Measurements from ENCODE around the gene KLK12.
"Not testable (repeated sequence)": the region's sequence is repeated elsewhere in the genome, so short reads cannot be mapped to it uniquely, and the experiment has no call there.

KLK12 gene

DNA sequence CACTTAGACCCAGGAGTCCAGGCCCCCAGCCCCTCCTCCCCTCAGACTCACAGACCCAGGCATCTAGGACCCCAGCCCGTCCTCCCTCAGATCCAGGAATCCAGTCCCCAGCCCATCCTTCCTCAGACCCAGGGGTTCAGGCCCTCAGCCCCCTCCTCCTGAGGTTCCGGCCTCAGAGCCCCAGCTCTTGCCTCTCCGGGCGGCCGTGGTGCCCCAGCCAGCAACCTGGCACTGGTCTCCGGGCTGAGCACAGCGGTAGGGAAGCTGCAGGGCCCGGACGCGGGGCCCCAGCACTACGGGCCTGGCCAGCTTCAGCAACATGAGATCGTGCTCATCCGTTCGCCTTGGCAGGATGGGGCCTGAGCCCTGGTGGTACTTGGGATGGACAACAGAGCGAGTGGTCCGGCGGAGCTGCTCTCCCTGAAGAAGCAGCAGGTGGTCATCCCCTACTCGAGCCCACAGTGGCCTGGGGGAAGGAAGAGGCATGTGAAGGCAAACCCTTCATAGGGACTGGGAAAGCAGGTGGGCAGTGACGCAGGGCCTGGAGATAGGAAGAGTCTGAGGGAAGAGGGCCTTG lies 19.0 kb downstream of the KLK12 start:
- DNase-seq (ENCODE audit: low read depth in 2 of 2), result no peak

DNA sequence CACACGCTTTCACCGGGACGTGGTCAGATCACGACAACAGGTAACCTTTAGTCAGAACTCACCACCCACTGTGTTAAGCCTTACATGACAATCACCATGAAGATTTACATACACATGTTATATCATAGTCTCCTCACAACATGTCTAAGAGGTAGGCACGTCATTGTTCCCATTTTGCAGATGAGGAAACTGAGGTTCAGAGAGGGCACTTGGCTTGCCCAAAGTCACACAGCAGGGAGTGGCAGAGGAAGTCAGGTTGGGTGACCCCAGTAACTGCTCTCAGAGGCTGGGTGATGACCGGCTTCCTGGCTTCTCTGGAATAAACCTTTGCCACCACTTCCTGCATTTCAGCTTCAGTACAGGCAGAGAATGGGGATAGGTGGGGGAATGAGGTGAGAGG lies 20.6 kb downstream of the KLK12 start:
- no peak for DNase-seq (ENCODE audit: low read depth in 2 of 2)

DNA sequence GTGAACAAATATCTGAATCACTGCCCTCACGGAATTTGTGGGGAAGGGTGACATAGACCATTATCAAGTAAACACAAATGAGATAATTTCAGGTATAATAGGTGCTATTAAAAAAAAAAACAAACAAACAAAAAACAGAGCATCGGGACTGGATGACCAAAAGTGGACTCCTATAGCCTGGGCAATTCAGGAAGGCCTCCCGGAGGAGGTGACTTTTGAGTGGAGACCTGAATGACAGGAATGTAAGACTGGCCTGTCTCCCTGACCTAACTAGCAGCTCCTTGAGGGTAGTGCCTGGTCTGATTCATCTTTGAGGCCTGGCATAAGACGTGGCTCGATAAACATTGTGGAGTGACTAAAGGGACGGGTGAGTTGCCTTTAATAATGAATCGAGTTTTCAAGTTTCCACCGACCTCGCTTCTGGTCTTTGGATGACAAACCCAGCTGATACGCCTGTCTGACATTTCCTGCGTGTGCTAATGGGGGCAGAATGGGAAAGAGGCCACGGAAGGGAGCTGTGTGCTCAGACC lies 22.1 kb downstream of the KLK12 start:
- DNase-seq (ENCODE audit: low read depth in 2 of 2), result no peak

DNA sequence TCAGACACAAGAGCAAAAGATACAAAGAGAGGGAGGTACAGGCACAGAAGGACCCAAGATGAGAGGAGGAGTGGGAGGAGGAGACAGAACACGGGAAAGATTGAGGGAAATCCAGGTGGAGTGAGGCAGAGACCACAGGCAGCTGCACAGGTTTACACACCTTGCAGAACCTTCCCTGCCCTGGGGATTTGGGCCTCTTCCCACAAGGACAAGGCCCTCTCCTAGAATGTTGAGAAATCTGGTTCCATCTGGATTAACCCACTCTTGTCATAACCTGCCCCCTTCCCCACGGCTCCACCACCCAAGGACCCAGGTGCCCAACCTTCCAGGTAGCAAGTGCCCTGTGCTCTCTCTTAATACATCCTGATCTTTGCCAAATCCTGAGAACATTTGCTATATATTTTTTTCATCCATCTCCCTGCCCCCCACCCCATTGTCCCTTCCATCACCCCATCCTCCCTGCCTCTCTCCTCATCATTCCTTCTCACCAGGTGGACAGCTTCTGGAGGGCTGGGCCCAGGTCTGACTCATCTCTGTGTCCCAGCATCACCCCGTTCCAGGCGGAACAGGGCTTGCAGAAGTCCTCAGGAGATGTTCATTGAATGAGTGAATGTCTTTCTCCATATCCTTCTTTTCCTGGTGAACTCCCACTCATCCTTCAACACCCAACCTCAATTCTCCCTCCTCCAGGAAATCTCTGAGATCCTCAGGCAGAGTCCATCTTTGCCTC lies 24.6 kb downstream of the KLK12 start:
- DNase-seq (ENCODE audit: low read depth in 2 of 2), result no peak

DNA sequence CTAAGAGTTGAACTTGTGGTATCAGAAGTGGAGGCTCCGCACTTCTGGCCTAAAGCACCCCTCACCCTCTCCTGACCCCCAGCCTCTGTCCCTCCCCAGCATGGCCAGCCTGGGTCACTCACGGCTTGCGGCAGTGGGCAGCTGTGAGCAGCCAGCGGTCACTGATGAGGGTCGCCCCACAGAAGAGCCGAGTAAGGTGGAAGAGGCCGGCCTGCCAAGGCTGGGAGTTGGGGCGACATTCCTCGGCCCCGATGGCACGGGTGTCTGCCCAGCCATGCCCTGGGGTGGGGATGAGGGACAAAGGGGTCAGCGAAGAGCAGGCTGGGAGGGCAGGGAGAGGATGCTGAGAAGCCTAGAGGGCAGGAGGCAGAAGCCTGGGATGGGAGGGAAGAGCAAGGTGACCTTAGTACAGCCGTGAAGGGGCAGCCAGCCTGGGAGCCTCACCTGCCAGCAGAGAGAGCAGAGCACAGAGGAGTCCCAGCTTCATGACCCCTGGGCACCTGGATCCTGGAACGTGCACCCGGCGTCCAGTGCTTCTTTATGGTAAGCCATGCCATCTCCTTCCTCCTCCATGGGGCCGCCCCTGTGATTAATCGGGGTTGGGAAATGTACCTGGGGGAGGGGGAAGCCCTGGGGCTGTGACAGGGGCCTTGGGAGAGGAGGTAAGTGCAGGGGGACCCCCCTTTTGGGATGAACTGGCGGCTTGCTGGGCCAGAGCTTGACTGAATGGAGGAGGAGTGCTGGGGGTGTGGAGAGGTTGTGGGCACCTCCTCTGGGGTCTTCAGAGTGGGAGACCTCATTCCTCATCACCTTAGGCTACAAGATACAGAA lies 25.5 kb downstream of the KLK12 start:
- no peak for DNase-seq (ENCODE audit: low read depth in 2 of 2)

DNA sequence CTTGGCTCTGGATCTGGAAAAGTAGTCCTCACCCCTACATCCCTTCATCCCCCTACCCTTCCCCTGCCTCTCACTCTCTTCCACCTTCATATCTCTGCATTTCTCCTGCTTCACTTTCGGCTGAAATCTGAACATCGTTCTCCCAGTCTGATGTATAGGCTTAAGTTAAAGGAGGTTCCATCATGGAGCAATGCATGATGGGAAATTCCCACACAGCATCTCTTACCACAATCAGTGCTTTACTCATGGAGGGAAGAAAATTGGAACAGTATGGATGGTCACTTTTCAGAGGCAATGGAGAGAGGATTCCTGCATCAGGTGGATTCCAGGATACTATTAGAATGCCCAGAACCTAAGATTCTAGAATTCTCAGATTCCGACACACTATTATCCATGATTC lies 27.3 kb downstream of the KLK12 start:
- DNase-seq (ENCODE audit: low read depth in 2 of 2), result no peak

DNA sequence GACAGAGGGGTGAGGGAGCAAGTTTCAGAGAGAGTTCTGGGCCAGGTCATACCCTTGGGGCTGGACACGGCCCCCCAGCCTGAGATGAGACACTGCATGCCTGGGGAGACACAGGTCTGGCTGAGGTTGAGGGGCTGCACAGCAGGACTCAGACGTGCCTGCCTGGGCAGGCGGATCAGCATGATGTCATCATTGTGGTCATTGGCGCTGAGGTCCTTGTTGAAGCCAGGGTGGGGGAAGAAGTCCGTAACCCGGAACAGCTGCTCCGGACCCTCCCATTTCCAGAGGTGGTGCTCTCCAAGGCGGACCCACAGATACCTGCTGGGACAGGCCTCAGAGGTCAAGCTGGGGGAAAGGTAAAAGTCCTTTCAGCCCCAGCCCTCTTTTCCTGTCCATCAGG lies 28.4 kb downstream of the KLK12 start:
- DNase-seq (ENCODE audit: low read depth in 2 of 2), result no peak

DNA sequence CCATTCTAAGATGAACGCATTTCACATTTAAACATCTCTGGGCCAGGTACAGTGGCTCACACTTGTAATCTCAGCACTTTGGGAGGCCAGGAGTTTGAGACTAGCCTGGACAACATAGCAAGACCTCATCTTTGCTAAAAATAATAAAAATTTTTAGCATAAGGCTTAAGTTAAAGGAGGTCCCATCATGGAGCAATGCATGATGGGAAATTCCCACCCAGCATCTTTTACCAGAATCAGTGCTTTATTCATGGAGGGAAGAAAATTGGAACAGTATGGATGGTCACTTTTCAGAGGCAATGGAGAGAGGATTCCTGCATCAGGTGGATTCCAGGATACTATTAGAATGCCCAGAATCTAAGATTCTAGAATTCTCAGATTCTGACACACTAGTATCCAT lies 29.6 kb downstream of the KLK12 start:
- DNase-seq (ENCODE audit: low read depth in 2 of 2), result no peak

DNA sequence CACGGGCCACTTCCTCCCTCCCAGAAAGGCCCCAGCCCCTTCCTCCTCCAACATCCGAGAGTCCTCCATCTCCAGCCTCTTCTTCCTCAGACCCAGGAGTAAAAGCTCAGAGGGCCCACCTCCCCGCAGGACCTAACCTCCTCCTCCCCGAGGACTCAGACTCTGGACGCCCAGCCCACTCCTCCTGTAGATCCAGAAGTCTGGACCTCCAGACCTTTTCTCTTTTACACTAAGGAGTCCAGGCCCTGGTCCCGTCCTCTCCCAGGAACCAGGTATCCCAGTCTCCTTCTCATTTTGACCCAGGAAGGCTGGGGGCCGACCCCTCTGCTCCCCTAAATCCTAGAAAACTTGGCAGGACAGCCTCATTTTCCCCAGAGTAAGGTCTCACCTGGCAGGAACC lies 31.5 kb downstream of the KLK12 start:
- no peak for DNase-seq (ENCODE audit: low read depth in 2 of 2)

DNA sequence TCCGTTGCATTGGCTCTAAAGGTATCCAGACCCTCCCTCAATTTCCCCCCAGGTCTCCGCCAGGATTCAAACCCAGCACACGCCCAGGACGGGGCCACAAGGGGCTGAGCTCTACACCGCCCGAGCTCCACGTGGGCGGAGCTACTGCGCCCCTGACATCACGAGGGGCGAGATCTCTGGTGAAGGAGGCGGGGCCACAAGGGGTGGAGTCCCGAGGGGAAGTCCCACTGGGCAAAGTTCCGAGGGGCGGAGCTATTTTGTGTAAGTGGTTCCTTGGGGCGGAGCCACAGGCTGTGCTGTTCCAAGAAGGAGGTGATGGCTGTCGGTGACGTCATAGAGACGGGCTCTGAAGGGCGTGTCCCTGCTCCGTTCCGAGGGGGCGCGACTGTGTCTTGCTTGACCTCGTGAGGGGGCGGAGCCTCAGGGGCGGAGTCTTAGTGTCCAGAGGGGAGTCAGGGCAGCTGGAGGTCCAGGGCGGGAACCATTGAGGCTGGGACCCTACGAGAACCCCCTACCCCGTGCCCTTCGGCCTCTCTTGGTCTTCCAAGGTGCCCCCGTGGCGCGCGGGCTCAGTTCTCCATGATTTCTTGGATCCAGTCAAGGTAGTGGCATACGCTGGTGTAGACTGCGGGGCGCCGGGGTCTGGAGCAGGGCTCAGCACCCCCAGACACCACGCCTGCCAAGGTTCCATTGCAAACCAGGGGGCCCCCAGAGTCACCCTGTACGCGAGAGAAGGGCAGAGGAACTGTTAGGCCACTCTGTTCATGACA lies 32.1 kb downstream of the KLK12 start:
- DNase-seq (ENCODE audit: low read depth in 2 of 2), result no peak

DNA sequence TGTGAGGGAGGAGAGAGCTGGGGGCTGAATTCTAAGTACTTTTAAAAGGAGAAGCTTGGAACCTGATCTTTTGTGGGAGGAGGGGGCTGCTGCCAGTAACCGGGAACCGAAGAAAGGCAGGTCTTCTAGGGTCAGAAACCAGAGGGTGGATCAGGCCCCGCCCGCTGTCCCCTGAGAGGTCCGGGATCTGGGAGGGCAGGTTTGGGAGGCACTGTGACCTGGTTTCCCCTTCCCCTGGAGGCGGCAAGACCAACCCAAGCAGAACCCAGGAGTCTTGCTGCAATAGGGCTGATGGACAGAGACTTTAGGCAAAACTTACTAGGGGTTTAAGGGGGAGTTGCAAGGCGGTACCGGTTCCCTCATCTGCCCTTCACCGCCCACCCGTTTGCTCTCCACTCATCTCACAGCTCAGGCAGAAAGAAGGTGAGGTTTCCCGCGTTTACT lies 32.7 kb downstream of the KLK12 start:
- DNase-seq (ENCODE audit: low read depth in 2 of 2), result no peak

DNA sequence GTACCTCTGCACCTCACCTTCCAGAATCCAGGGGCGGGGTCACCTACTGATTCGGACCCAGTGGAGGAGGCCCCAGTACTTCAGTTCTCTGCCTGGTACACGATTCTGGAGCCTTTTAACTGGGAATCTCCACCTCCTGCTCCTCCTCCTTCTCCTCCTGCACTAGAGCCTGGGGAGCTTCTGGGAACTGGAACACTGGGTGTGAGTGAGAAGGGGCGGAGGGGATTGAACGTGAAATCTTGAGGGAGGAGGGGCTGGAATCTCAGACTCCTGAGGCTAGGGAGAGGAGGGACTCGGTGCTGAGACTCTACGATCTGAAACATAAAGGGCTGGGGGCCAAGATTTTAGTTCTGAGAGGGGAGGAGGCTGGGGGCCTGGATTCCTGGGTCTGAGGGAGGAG lies 33.3 kb downstream of the KLK12 start, which contains the start of gene KLK8:
Gene KLK8, minus strand, starts transcription at position 90 of the 400 bp plus-strand sequence. CDS start 437 bp downstream, outside the sequence.
- DNase-seq (ENCODE audit: low read depth in 2 of 2), result no peak

DNA sequence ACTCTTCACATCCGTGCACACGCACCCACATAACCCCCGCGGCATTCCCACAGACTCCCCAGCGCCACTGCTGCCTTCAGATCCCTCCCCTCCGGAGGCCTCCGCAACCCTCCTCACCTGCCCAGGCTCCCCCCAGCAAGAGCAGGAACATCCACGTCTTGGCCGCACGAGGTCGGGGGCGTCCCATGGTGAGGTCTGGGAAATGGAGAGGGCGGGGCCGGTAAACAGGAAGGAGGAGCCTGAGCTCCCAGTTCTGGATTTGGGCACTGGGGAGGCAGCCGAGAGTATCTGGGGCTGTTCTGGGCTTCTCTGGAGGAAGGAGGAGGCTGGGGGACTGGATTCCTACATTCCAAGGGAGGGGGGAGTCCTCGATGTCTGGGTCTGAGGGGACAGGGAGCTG lies 33.8 kb downstream of the KLK12 start:
- no peak for DNase-seq (ENCODE audit: low read depth in 2 of 2)

DNA sequence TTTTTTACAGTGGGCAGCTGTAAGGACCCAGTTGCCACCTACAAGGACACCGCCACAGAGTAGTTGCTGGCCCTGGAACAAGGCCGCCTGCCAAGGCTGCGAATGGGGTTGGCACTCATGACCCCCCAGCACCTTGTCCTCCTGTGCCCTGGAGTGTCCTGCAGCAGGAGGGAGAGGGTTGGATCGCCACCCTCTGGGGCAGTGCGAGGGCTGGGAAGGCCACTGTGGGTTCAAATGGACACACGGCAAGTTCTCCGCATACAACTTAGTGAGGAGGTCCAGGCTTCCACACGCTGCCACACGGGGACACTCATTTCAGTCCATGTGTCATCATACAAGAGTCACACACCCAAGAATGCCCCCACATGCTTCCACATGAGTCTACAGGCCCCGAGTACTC lies 34.4 kb downstream of the KLK12 start:
- DNase-seq (ENCODE audit: low read depth in 2 of 2), result no peak

DNA sequence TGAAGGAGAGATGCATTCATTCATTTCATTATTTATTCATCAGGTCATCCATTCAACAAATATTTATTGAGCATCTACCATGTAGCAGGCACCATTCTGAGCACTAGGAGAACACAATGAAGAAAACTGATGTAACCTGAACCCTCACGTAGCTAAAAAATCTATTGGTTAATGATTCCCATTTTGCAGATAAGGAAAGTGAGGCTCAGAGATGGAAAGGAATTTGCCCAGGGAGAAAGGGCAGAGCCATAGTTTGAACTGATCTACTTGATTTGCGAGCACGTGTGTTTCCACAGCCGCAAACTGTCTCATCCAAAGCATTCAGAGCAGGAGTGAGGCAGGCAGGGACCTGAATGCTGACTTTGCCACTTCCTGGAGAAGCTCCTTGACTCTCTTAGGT lies 36.1 kb downstream of the KLK12 start:
- DNase-seq (ENCODE audit: low read depth in 2 of 2), result no peak

DNA sequence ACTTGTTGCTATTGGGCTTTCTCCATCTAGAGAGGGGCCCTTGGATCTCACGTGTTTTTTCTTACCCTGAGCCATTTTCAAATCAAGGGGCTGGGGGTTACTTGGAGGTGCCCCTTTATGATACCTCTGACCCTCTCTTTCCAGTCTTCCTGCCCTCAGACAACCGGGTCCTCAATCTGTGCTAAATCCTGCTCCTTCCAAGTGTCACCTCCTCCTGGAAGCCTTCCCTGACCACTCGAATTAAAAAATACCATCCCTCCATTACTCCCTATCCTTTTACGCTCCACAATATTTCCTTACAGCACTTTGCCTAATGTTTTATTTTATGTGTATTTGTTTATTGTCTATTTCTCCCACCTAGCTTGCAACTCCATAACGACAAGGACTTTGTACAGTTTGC lies 36.7 kb downstream of the KLK12 start:
- no peak for DNase-seq (ENCODE audit: low read depth in 2 of 2)

DNA sequence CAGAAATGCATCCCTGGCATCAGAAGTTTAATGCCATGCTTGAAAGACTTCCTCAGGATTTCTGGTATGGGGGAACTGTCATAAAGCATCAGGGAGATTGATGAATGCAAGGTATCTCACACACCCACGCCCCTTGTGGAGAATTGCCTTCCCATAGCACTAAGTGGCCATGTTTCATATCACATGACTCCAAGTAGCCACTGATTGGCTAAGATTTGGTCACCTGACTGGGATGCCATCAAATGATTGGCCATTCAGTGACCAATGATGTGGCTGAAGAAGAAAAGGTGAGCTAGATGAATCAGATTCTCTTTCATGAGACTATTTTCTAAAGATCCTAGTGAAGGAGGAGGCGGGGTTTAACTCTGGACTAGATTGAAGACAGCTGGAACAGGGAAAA lies 40.7 kb downstream of the KLK12 start:
- DNase-seq (ENCODE audit: low read depth in 2 of 2), result no peak

DNA sequence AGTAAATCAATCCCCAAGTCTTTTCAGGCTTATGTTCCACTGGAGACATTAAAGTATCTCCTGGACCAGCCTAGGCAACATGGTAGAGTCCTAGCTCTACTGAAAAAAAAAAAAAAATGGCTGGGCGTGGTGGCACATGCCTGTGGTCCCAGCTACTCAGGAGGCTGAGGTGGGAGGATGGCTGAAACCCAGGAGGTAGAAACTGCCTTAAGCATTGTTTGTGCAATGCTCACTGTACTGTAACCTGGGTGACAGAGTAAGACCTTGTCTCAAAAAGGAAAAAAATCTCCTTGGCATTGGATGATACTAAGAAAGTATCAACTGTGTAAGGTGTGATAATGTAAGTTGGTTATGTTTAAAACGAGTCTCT lies 42.2 kb downstream of the KLK12 start:
- DNase-seq (ENCODE audit: low read depth in 2 of 2), result no peak

DNA sequence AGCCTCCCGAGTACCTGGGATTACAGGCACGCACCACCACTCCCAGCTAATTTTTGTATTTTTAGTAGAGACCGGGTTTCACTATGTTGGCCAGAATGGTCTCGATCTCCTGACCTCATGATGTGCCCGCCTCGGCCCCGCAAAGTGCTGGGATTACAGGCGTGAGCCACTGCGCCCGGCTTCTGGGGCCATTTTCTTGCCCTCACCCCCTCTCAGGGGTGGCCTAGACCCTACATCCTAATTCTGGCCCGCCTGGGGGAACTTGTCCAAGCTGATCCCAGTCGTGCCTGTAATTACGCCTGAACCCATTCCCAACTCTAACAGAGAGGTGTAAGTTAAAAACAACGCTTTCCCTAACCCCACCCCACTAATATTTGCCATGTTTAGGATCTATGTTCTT lies 50.4 kb downstream of the KLK12 start:
- DNase-seq (ENCODE audit: low read depth in 2 of 2), result not testable (repeated sequence)

DNA sequence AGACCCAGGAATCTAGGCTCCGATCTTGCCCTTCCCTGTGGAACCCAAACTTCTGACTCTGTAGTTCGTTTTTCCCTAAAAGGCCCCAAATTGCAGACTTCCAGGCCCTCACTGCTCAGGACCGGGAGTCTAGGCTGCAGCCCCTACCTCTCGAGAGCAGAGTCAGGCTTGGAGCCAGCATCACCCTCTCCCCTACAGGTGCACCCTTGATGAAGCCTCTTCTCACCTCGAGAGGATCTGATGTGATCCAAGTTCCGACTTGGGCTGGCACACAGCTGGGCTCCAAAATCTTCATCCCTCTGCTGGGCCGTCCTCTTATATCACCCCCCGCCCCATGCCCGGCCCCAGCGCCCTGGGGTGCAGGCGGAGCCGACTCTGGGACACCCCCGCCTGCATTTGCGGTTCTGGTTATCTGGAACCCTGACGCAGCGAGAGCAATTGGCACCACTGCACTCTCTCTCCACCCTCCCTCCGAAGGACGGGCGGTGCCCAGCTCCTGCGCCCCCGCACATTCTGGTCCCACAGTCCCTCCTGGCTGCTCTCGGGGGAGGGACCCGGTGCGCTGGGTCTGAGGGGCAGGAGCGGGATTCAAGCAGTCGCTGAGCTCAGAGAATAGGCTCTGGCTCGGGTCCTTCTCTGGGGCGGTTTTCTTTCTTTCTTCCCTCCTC lies 51.0 kb downstream of the KLK12 start, which contains the start of gene KLK7:
Gene KLK7, minus strand, starts transcription at position 293 of the 668 bp plus-strand sequence. CDS start 1,518 bp downstream, outside the sequence.
- DNase-seq (ENCODE audit: low read depth in 2 of 2), result no peak

DNA sequence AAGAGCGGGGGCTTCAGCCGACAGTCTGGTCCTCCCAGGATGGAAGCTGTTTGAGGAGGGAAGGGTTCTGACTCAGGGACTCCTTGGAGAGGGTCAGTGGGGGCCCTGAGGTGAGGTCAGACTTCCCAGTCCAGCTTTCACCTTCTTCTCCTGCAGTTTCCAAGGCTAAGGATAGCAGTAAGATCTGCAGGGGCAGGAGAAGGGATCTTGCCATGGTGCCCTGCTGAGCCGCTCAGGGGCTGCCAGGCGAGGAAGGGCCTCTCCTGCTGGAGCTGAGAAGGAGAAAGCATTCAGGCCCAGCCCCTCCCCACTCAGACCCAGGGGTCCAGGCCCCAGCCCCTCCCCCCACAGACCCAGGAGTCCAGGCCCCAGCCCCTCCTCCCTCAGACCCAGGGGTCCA lies 52.6 kb downstream of the KLK12 start:
- DNase-seq (ENCODE audit: low read depth in 2 of 2), result no peak
